ENCODE data around the gene TCF3. TPM values are rescaled to one million over a fixed set of nuclear protein-coding genes. Genes with fewer than 3 reads are reported as not detected.

Gene TCF3
- total and polyA plus RNA-seq, 2 experiments from 2014 or later: 76.7 to 125 TPM

DNA sequence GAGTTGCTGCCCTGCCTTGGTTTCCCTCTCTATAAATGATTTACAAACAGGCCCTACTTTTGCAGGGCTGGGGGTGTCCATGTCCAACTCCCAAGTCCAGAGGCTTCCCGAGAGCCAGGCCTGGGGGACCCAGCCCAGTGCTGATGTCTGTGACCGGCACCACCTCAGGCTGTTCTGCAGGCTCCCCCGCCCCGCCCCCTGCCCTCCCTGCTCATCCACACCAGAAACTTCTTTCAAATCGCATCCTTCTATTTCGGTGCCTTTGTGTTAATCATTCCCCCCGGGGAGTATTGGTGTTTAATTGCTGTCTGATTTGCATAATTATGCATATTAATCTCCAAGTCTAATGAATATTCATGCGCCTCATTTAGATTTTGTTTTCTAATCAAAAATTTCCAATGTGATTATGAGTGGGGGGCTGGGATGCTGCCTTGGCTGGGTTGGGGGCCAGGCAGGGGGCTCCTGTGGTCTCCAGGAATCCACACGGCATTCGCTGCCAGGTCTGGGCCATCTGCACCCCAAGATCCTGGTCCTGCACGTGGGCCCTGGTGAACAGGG, 19.1 kb downstream of the TCF3 start:
- H3K9me3 ChIP-seq (ENCODE audit: low read depth): no peaks in the 10 kb centered on the region
- 92% methylated on average over 10 of the region's 11 CpGs for WGBS (ENCODE audit: low lambda C conversion rate, missing lambda C conversion rate)
- H3K36me3 ChIP-seq (replicated peaks; ENCODE audit: insufficient read depth, low read depth): no peaks in the 10 kb centered on the region
- no peak for DNase-seq (ENCODE audit: low spot score)
- TF ChIP-seq, protein P1, sequence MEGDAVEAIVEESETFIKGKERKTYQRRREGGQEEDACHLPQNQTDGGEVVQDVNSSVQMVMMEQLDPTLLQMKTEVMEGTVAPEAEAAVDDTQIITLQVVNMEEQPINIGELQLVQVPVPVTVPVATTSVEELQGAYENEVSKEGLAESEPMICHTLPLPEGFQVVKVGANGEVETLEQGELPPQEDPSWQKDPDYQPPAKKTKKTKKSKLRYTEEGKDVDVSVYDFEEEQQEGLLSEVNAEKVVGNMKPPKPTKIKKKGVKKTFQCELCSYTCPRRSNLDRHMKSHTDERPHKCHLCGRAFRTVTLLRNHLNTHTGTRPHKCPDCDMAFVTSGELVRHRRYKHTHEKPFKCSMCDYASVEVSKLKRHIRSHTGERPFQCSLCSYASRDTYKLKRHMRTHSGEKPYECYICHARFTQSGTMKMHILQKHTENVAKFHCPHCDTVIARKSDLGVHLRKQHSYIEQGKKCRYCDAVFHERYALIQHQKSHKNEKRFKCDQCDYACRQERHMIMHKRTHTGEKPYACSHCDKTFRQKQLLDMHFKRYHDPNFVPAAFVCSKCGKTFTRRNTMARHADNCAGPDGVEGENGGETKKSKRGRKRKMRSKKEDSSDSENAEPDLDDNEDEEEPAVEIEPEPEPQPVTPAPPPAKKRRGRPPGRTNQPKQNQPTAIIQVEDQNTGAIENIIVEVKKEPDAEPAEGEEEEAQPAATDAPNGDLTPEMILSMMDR (IDR thresholded peaks at IDR 0.05; ENCODE audit: poor library complexity): no peak
- TF ChIP-seq EZH2phosphoT487 (IDR thresholded peaks at IDR 0.05; ENCODE audit: low read depth, severe bottlenecking, unreplicated experiment) (no peak), EZH2 (IDR thresholded peaks at IDR 0.05; ENCODE audit: borderline replicate concordance) (no peak)
- H3K4me2 ChIP-seq: peak overlapping the region; percentile 37
- H3K9me2 ChIP-seq (replicated peaks; ENCODE audit: insufficient read depth): no peaks in the 10 kb centered on the region
- H4K20me1 ChIP-seq (ENCODE audit: insufficient read depth, poor library complexity, severe bottlenecking): peaks cover 8% of the 10 kb centered on the region
- no peak overlapping the region for H2AFZ ChIP-seq
- peaks cover 10% of the 10 kb centered on the region for H3K4me1 ChIP-seq (ENCODE audit: insufficient read depth)
- H3K27ac ChIP-seq: no peak overlapping the region
- no peaks in the 10 kb centered on the region for H3K27me3 ChIP-seq
- H3K79me2 ChIP-seq: peaks cover 44% of the 10 kb centered on the region
- no peak overlapping the region for H3K4me3 ChIP-seq

DNA sequence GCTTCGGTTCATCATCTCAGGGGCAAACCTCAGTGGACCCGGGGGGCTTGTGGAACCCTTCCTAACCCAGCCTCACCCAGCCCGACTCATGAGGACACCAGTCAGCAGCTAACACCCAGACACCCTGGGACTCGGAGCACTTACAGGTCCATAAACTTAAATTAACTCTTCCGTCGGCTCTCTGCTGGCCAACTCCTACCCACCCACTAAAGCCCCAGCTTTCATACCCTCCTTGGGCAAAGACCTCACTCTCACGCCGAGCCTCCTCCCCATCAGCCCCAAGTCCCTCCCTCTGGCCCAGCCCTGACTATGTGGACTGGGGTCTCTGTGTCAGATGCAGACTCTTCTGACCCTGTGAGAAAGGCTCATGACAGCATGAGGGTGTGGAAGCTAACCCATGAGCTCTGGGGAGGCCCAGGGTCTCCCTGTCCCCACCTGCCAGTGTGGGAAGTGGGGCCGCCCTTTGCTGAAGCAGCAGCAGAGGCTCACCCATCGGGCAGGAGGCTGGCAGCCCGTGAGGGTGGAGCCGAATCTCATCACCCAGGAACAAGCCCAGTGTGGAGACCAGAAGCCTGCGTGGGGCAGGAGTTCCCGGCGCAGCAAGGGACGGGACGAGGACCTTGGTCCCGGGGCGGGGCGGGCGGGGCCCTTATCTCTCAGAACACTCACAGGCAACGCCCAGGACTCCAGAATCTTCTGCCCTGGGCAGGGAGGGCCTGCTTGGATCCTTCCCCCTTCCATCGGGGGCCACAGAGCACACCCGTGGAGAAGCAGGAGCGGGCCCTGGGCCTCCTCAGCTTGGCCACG, 19.8 kb downstream of the TCF3 start:
- H2AFZ ChIP-seq: no peak overlapping the region
- H3K4me1 ChIP-seq (ENCODE audit: insufficient read depth): peaks cover 10% of the 10 kb centered on the region
- H3K27me3 ChIP-seq: no peaks in the 10 kb centered on the region
- DNase-seq (ENCODE audit: low spot score): peak; percentile 65
- H3K9me2 ChIP-seq (replicated peaks; ENCODE audit: insufficient read depth): no peaks in the 10 kb centered on the region
- WGBS (ENCODE audit: low lambda C conversion rate, missing lambda C conversion rate): 81% methylated on average over 26 of the region's 26 CpGs
- TF ChIP-seq, protein P1 (IDR thresholded peaks at IDR 0.05; ENCODE audit: poor library complexity): no peak
- TF ChIP-seq EZH2phosphoT487 (IDR thresholded peaks at IDR 0.05; ENCODE audit: low read depth, severe bottlenecking, unreplicated experiment) (no peak), EZH2 (IDR thresholded peaks at IDR 0.05; ENCODE audit: borderline replicate concordance) (no peak)
- no peak overlapping the region for H3K4me3 ChIP-seq
- H3K27ac ChIP-seq: peak overlapping the region; percentile 76
- H3K79me2 ChIP-seq: peaks cover 37% of the 10 kb centered on the region
- H3K4me2 ChIP-seq: peak overlapping the region; percentile 37
- no peaks in the 10 kb centered on the region for H3K9me3 ChIP-seq (ENCODE audit: low read depth)
- peaks cover under 1% of the 10 kb centered on the region for H4K20me1 ChIP-seq (ENCODE audit: insufficient read depth, poor library complexity, severe bottlenecking)
- H3K36me3 ChIP-seq (replicated peaks; ENCODE audit: insufficient read depth, low read depth): no peaks in the 10 kb centered on the region

DNA sequence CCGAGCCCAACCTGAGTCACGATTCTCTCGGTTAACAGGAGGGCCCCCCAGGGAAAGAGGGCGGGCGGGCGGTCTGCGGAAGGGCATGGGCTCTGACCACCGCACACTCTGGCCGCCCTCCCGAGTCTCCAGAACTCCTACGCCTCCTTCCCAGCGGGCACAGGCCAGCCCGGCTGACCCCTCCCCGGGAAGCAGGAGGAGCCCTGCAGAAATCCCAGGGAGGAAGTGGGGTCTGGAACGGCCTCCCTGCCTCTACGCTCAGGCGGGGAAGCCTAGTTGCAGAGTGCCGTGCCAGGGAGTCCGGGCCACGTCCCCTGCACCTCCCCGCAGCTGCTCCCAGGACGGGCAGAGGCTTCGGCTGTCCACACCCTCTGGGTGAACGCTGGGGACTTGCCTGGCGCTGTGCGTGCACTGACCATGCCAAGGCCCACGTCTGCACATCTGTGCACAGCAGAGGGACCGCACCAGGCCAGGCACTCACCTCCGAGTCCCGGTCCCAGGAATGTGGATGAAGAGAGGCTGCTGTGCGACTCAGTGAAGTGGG, 20.8 kb downstream of the TCF3 start:
- Histone ChIP-seq H3K9me2 (replicated peaks; ENCODE audit: insufficient read depth) (no peaks in the 10 kb centered on the region), H3K9me3 (ENCODE audit: low read depth) (no peaks in the 10 kb centered on the region), H3K27me3 (no peaks in the 10 kb centered on the region), H3K4me3 (no peak overlapping the region), H3K4me2 (no peak overlapping the region), H3K79me2 (peaks cover 28% of the 10 kb centered on the region), H4K20me1 (ENCODE audit: insufficient read depth, poor library complexity, severe bottlenecking) (no peaks in the 10 kb centered on the region), H2AFZ (no peak overlapping the region), H3K27ac (no peak overlapping the region), H3K36me3 (replicated peaks; ENCODE audit: insufficient read depth, low read depth) (no peaks in the 10 kb centered on the region), H3K4me1 (ENCODE audit: insufficient read depth) (peaks cover 10% of the 10 kb centered on the region)
- no peak for DNase-seq (ENCODE audit: low spot score)
- TF ChIP-seq EZH2phosphoT487 (IDR thresholded peaks at IDR 0.05; ENCODE audit: low read depth, severe bottlenecking, unreplicated experiment) (no peak), EZH2 (IDR thresholded peaks at IDR 0.05; ENCODE audit: borderline replicate concordance) (no peak)
- TF ChIP-seq, protein P1 (IDR thresholded peaks at IDR 0.05; ENCODE audit: poor library complexity): no peak
- WGBS (ENCODE audit: low lambda C conversion rate, missing lambda C conversion rate): 97% methylated on average over 31 of the region's 31 CpGs

All from hepatocyte (in vitro differentiated cells).